ENCODE data around the gene PPTC7. TPM values are rescaled to one million over a fixed set of nuclear protein-coding genes. Genes with fewer than 3 reads are reported as not detected.

PPTC7 gene
- total and polyA plus RNA-seq, 10 of the 15 experiments (the other 5 are each of a cell fraction or from before 2014, with no cell fraction given): 4.0 to 69.6 (median 12.3) TPM

- TF ChIP-seq, protein P1, sequence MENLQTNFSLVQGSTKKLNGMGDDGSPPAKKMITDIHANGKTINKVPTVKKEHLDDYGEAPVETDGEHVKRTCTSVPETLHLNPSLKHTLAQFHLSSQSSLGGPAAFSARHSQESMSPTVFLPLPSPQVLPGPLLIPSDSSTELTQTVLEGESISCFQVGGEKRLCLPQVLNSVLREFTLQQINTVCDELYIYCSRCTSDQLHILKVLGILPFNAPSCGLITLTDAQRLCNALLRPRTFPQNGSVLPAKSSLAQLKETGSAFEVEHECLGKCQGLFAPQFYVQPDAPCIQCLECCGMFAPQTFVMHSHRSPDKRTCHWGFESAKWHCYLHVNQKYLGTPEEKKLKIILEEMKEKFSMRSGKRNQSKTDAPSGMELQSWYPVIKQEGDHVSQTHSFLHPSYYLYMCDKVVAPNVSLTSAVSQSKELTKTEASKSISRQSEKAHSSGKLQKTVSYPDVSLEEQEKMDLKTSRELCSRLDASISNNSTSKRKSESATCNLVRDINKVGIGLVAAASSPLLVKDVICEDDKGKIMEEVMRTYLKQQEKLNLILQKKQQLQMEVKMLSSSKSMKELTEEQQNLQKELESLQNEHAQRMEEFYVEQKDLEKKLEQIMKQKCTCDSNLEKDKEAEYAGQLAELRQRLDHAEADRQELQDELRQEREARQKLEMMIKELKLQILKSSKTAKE (IDR thresholded peaks at IDR 0.05; ENCODE audit: low read depth, poor library complexity, severe bottlenecking): peak; percentile 44
- TF ChIP-seq TARDBP (IDR thresholded peaks at IDR 0.05; ENCODE audit: borderline replicate concordance) (no peak), YBX1 (IDR thresholded peaks at IDR 0.05) (no peak), FOS (IDR thresholded peaks at IDR 0.05; ENCODE audit: borderline replicate concordance, extremely low read depth, insufficient read length) (no peak), E2F8 (IDR thresholded peaks at IDR 0.05; ENCODE audit: low read depth, partially characterized antibody) (no peak), ZNF24 (IDR thresholded peaks at IDR 0.05) (0 out of 2 replicates have a peak, but pooled peaks have one; percentile 28), NFYB (IDR thresholded peaks at IDR 0.05; ENCODE audit: insufficient read depth, low read depth, low read length) (no peak), LARP7 (IDR thresholded peaks at IDR 0.05) (no peak; the same call in 1 of the 2 replicates), PML (IDR thresholded peaks at IDR 0.05; ENCODE audit: low read length) (no peak), EED (IDR thresholded peaks at IDR 0.05; ENCODE audit: low read depth) (no peak), RCOR1 (conservative IDR thresholded peaks at IDR 0.05; ENCODE audit: low read depth, low read length) (no peak), BRCA1 (IDR thresholded peaks at IDR 0.05; ENCODE audit: low read depth, low read length) (no peak), RUNX3 (IDR thresholded peaks at IDR 0.05; ENCODE audit: low read length) (peak; percentile 72), ZBTB11 (CRISPR knock-in tag; IDR thresholded peaks at IDR 0.05) (no peak), NR2F1 (conservative IDR thresholded peaks at IDR 0.05) (no peak)
- TF ChIP-seq, protein P2, sequence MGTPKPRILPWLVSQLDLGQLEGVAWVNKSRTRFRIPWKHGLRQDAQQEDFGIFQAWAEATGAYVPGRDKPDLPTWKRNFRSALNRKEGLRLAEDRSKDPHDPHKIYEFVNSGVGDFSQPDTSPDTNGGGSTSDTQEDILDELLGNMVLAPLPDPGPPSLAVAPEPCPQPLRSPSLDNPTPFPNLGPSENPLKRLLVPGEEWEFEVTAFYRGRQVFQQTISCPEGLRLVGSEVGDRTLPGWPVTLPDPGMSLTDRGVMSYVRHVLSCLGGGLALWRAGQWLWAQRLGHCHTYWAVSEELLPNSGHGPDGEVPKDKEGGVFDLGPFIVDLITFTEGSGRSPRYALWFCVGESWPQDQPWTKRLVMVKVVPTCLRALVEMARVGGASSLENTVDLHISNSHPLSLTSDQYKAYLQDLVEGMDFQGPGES (IDR thresholded peaks at IDR 0.05): no peak
- TF ChIP-seq, protein P3, sequence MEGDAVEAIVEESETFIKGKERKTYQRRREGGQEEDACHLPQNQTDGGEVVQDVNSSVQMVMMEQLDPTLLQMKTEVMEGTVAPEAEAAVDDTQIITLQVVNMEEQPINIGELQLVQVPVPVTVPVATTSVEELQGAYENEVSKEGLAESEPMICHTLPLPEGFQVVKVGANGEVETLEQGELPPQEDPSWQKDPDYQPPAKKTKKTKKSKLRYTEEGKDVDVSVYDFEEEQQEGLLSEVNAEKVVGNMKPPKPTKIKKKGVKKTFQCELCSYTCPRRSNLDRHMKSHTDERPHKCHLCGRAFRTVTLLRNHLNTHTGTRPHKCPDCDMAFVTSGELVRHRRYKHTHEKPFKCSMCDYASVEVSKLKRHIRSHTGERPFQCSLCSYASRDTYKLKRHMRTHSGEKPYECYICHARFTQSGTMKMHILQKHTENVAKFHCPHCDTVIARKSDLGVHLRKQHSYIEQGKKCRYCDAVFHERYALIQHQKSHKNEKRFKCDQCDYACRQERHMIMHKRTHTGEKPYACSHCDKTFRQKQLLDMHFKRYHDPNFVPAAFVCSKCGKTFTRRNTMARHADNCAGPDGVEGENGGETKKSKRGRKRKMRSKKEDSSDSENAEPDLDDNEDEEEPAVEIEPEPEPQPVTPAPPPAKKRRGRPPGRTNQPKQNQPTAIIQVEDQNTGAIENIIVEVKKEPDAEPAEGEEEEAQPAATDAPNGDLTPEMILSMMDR (IDR thresholded peaks at IDR 0.05 in 2 of 3, conservative IDR thresholded peaks at IDR 0.05 in 1 of 3; ENCODE audit: control insufficient read depth in 2 of 3, extremely low read depth in 1 of 3, insufficient read depth in 1 of 3, low read depth in 3 of 3, low read length in 3 of 3): no peak
- TF ChIP-seq, protein P4, sequence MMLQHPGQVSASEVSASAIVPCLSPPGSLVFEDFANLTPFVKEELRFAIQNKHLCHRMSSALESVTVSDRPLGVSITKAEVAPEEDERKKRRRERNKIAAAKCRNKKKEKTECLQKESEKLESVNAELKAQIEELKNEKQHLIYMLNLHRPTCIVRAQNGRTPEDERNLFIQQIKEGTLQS (IDR thresholded peaks at IDR 0.05; ENCODE audit: borderline replicate concordance, extremely low read depth, low read depth, low read length): no peak
Observed at GRCh38 chr12:110543252-110543959, 39.7 kb downstream of the PPTC7 start (continued).

All from GM12878 (cell line).